Stomach (tissue), 9 donors: ENCODE data around the gene RNF141. TPM values are rescaled to one million over a fixed set of nuclear protein-coding genes. Genes with fewer than 3 reads are reported as not detected.
A peak's percentile ranks its signal among the peaks of the same experiment; 100 is the strongest.

ENCODE experiments used
- DNase-seq, 2 donors: peaks; one replicate each; pipeline versions ENCODE4 v3.0.0 to v3.0.0-alpha.2; 2013 to 2019
- H3K27ac ChIP-seq, 5 donors: fragments of 200-600 bp in 4 of 5; sonication (generic) in 4 of 5; one replicate each; pipeline ENCODE4 v1.5.1; 2013 to 2019; ENCODE audit warnings: mild to moderate bottlenecking in 1 of 5, moderate library complexity in 1 of 5
- H3K27me3 ChIP-seq, 3 donors: fragments of 200-600 bp; sonication (generic); one replicate each; pipeline ENCODE4 v1.5.1; 2017 to 2019; ENCODE audit warnings: mixed run types in 1 of 3
- H3K36me3 ChIP-seq, 4 donors: fragments of 200-600 bp; sonication (generic); 1 replicate in 3 of 4; 2 replicates in 1 of 4; pipeline ENCODE4 v1.5.1; 2016 to 2019
- H3K4me1 ChIP-seq, 4 donors: fragments of 200-600 bp; sonication (generic); one replicate each; pipeline ENCODE4 v1.5.1; 2016 to 2019
- H3K4me3 ChIP-seq, 4 donors: fragments of 200-600 bp; sonication (generic) in 3 of 4; one replicate each; pipeline ENCODE4 v1.5.1; 2016 to 2019; ENCODE audit warnings: mild to moderate bottlenecking in 1 of 4
- H3K9me3 ChIP-seq, 4 donors: fragments of 200-600 bp; sonication (generic); one replicate each; pipeline ENCODE4 v1.5.1; 2016 to 2019
- CTCF ChIP-seq, 7 experiments: fragments of 450-650 bp in 4 of 7; fragments of 200-600 bp in 3 of 7; sonication (generic) in 3 of 7; IDR thresholded peaks; one replicate each; pipeline ENCODE4 v1.5.1; 2016 to 2019; ENCODE audit warnings: antibody characterized with exemption in 7 of 7, control low read depth in 2 of 7, mild to moderate bottlenecking in 1 of 7
- EP300 ChIP-seq: sonication (generic); formaldehyde crosslinking; IDR thresholded peaks from one replicate; pipeline ENCODE4 v1.6.1; 2017; ENCODE audit warnings: antibody characterized with exemption
- POLR2A ChIP-seq, 4 donors: fragments of 450-650 bp; IDR thresholded peaks; one replicate each; pipeline ENCODE4 v1.6.1; 2016; ENCODE audit warnings: antibody characterized with exemption in 4 of 4, control low read depth in 2 of 4, mild to moderate bottlenecking in 1 of 4, moderate library complexity in 1 of 4
- POLR2AphosphoS5 ChIP-seq, 3 donors: sonication (generic); formaldehyde crosslinking; IDR thresholded peaks; one replicate each; pipeline ENCODE4 v1.6.1; 2016; ENCODE audit warnings: antibody characterized with exemption in 3 of 3
- WGBS, 5 donors: extraction: QIAGEN DNeasy Blood & Tissue Kit in 3 of 5; methylation state at CpG; one replicate each; pipeline versions ENCODE4 v1.1.5 to v1.1.7; 2013 to 2018; 5-methylcytosine and 5-hydroxymethylcytosine counted together
- intact Hi-C: fragments of 100-400 bp; cut with DNase I; formaldehyde crosslinking; loops from one replicate; pipeline ENCODE4 v1.15.1; 2023; ENCODE audit warnings: low total_unique reads
- polyA plus RNA-seq, 3 donors: library from polyadenylated mRNA; stranded (reverse); fragments of 200-250 nt; gene quantifications; one replicate each; pipeline ENCODE4 v1.2.3, GENCODE V29; 2013
- total RNA-seq, 5 donors: library from RNA; depleted of rRNA; stranded (reverse); fragments of >200 nt; gene quantifications; one replicate each; pipeline versions ENCODE4 v1.1.0 to v1.2.3, GENCODE V29; 2014 to 2016
- donor health status: healthy with polysubstance abuse.
- donor health status: Bipolar disorder and iron deficiency.
- donor health status: healthy.

Gene RNF141
- total and polyA plus RNA-seq, 8 donors: 6.4 to 71.2 (median 19.1) TPM

- peaks cover 0 to 6% (median 0%) of the 10 kb centered on the region in 4 donors for H3K4me1 ChIP-seq
- no peaks in the 10 kb centered on the region for H3K27me3 ChIP-seq
- H3K9me3 ChIP-seq: no peaks in the 10 kb centered on the region
- DNase-seq: no peak
- no peak for TF ChIP-seq CTCF (IDR thresholded peaks at IDR 0.05)
- TF ChIP-seq EP300: no peak
- no peak for TF ChIP-seq POLR2A (IDR thresholded peaks at IDR 0.05)
- TF ChIP-seq POLR2AphosphoS5 (IDR thresholded peaks at IDR 0.05): no peak
- intact Hi-C loops: no loop called here
- no peak overlapping the region for H3K27ac ChIP-seq
- H3K4me3 ChIP-seq: no peak overlapping the region
- peaks cover 6 to 52% (median 48%) of the 10 kb centered on the region in 4 donors for H3K36me3 ChIP-seq
- 89 to 94% (median 91%) methylated on average over 6 of the region's 6 CpGs for WGBS, 5 donors
Measured at GRCh38 chr11:10505278-10506007, 35.5 kb downstream of the RNF141 start.

- H3K27ac ChIP-seq: peak overlapping the region in 2 of 5 donors; percentile 67
- WGBS, 5 donors: 94 to 97% (median 96%) methylated on average over 9 to 11 of the region's 11 CpGs
- peaks cover 0 to 6% (median 0%) of the 10 kb centered on the region in 4 donors for H3K4me1 ChIP-seq
- no peak for TF ChIP-seq POLR2A (IDR thresholded peaks at IDR 0.05)
- no peak for TF ChIP-seq CTCF (IDR thresholded peaks at IDR 0.05)
- TF ChIP-seq POLR2AphosphoS5 (IDR thresholded peaks at IDR 0.05): no peak
- TF ChIP-seq EP300: no peak
- no peak overlapping the region for H3K4me3 ChIP-seq
- no peaks in the 10 kb centered on the region for H3K9me3 ChIP-seq
- H3K36me3 ChIP-seq: peaks cover 6 to 62% (median 57%) of the 10 kb centered on the region in 4 donors
- no peaks in the 10 kb centered on the region for H3K27me3 ChIP-seq
- intact Hi-C loops: no loop called here
- no peak for DNase-seq
Measured at GRCh38 chr11:10504490-10504889, 36.5 kb downstream of the RNF141 start.

- no peaks in the 10 kb centered on the region for H3K9me3 ChIP-seq
- WGBS, 5 donors: 85 to 92% (median 89%) methylated on average over 5 of the region's 5 CpGs
- intact Hi-C loops: no loop called here
- no peak overlapping the region for H3K4me3 ChIP-seq
- H3K36me3 ChIP-seq: peaks cover 6 to 68% (median 62%) of the 10 kb centered on the region in 4 donors
- H3K27ac ChIP-seq: peak overlapping the region in 2 of 5 donors; percentile 67
- TF ChIP-seq POLR2A (IDR thresholded peaks at IDR 0.05): no peak
- TF ChIP-seq POLR2AphosphoS5 (IDR thresholded peaks at IDR 0.05): no peak
- TF ChIP-seq EP300: no peak
- no peak for TF ChIP-seq CTCF (IDR thresholded peaks at IDR 0.05)
- no peaks in the 10 kb centered on the region for H3K27me3 ChIP-seq
- peaks cover 0 to 6% (median 0%) of the 10 kb centered on the region in 4 donors for H3K4me1 ChIP-seq
- DNase-seq: no peak
Measured at GRCh38 chr11:10503777-10504480, 37.1 kb downstream of the RNF141 start.

GRCh38 chr11:10503221-10503620 is 37.8 kb downstream of the RNF141 start:
- H3K27ac ChIP-seq: peak overlapping the region in 2 of 5 donors; percentile 67
- H3K36me3 ChIP-seq: peaks cover 6 to 75% (median 69%) of the 10 kb centered on the region in 4 donors
- TF ChIP-seq CTCF (IDR thresholded peaks at IDR 0.05) (no peak), EP300 (no peak), POLR2AphosphoS5 (IDR thresholded peaks at IDR 0.05) (no peak), POLR2A (IDR thresholded peaks at IDR 0.05) (no peak)
- H3K4me1 ChIP-seq: peaks cover 0 to 6% (median 0%) of the 10 kb centered on the region in 4 donors
- WGBS, 5 donors: 82 to 96% (median 86%) methylated on average over 2 of the region's 2 CpGs
- DNase-seq: no peak
- H3K9me3 ChIP-seq: no peaks in the 10 kb centered on the region
- intact Hi-C loops: no loop called here
- no peak overlapping the region for H3K4me3 ChIP-seq
- no peaks in the 10 kb centered on the region for H3K27me3 ChIP-seq
